GM18951 (cell line): ENCODE measurements around the gene LENG1.
A peak's percentile ranks its signal among the peaks of the same experiment; 100 is the strongest.

Experiments used
- POLR2A ChIP-seq: IDR thresholded peaks from 4 replicates; pipeline ENCODE4 v1.6.1; 2011; ENCODE audit warnings: mild to moderate bottlenecking; ENCODE audit not compliant: insufficient read length, insufficient read depth; ENCODE audit errors: extremely low read depth
- in situ Hi-C: fragments of 300-500 bp; cut with MboI; formaldehyde crosslinking; loops from one replicate; pipeline ENCODE4 v1.12.0; 2022; ENCODE audit warnings: low sequenced_read_pairs, mixed read lengths, inconsistent platforms; ENCODE audit not compliant: unreplicated experiment

The LENG1 gene

DNA sequence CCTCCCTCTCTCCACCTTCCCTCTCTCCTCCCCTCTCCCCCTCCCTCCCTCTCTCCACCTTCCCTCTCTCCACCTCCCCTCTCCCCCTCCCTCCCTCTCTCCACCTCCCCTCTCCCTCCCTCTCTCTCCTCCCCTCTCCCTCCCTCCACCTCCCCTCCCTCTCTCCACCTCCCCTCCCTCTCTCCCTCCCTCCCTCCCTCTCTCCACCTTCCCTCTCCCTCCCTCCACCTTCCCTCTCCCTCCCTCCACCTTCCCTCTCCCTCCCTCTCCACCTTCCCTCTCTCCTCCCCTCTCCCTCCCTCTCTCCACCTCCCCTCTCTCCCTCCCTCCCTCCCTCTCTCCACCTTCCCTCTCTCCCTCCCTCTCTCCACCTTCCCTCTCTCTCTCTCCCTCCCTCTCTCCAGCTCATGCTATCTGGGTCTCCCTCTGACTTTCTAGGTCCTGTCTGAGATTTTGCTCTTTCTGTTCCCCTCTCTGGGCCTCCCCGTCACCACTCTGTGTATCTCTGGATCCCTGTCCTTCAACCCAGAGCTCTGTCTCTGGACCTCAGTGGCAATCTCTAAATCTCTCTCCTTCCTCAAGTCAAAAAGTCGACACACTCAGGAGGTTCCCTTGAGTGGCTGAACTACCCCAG is 25.4 kb downstream of the LENG1 start:
- TF ChIP-seq POLR2A, result no peak
- in situ Hi-C loops, result no loop called here

DNA sequence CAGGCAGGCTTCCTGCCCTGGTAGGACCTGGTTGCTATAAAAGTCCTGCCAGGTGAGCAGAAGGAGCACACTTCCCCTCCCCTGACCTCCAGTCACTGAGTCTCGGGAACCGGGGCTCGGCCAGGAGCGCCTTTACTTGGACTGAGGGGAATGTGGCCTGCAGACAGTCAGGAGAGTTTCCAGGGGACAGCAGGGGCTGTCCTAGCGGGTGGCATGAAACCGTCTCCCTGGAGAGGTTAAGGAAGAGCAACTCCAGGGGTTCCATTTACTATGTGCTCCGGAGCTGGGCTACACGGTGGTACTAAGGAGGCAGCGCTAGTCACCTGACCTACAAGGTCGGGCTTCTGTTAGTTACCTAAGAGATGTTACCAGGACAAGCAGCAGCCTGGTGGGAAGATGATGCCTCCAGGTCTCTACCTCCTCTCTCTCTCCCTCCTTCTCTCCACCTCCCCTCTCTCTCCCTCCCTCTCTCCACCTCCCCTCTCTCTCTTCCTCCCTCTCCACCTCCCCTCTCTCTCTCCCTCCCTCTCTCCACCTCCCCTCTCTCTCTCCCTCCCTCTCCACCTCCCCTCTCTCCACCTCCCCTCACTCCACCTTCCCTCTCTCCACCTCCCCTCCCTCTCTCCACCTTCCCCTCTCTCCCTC is 26.1 kb downstream of the LENG1 start:
- no peak for TF ChIP-seq POLR2A
- in situ Hi-C loops, result no loop called here

DNA sequence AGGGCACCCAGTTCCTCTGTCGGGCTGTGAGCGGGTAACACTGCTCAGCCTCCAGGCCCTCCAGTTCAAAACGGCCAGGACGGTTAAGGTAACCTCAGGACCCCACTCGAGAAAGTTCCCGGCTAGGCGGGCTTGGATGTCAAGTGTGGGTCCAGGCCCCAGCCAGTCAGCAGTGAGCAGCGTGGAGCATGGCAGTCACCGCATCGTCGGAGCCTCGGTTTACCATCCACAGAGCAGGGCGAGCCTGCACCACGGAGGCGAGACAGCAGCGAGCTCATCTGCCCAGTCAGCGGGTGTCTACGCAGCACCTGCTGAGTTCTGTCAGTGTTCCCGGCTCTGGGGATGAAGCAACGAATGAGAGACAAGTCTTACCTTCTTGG is 29.9 kb downstream of the LENG1 start:
- in situ Hi-C loops, result no loop called here
- no peak for TF ChIP-seq POLR2A

DNA sequence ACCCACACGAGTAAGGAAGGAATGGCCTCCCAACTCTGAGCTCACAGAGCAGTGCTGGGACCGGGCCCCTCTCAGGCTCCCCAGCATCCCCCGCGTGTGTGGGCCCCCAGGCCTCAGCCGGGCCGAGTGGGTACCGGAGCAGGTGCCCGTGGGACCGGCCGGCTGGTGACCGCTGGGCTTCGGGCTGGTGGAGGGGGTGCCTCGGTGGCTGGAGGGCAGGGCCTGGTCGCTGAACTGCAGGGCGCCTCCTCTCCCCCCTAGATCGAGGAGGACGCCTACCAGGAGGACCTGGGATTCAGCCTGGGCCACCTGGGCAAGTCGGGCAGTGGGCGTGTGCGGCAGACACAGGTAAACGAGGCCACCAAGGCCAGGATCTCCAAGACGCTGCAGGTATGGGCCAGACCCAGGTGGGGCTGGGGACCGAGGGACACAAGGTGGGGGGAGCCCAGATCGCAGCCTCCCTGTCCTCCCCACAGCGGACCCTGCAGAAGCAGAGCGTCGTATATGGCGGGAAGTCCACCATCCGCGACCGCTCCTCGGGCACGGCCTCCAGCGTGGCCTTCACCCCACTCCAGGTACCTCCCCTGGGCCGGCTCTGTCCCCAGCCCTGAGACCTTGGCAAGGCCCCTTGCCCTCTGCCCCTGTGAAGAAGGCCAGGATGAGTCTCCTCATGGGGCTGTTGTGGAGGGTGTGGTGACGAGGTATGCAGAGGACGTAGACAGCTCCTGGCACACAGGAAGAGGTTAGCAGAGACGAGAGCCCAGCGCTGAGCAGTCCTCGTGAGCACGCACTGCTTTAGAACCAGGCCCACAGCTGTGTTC is 30.5 kb downstream of the LENG1 start:
- TF ChIP-seq POLR2A, result no peak
- in situ Hi-C loops, result no loop called here

DNA sequence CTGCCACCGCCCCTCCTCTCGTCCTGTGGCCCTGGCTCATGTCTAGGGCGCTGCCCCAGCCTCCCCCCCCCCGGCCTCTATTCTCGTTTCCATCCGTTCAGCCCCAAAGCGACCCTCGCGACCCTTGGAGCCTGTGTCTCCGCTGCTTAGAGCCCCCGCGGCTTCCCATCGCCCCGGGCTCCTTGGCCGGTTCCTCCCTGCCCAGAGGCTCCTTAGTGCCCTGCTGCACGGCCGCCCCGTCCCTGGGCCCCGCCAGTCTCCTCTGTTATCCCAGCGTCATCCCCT is 31.1 kb downstream of the LENG1 start:
- no peak for TF ChIP-seq POLR2A
- in situ Hi-C loops, result no loop called here

DNA sequence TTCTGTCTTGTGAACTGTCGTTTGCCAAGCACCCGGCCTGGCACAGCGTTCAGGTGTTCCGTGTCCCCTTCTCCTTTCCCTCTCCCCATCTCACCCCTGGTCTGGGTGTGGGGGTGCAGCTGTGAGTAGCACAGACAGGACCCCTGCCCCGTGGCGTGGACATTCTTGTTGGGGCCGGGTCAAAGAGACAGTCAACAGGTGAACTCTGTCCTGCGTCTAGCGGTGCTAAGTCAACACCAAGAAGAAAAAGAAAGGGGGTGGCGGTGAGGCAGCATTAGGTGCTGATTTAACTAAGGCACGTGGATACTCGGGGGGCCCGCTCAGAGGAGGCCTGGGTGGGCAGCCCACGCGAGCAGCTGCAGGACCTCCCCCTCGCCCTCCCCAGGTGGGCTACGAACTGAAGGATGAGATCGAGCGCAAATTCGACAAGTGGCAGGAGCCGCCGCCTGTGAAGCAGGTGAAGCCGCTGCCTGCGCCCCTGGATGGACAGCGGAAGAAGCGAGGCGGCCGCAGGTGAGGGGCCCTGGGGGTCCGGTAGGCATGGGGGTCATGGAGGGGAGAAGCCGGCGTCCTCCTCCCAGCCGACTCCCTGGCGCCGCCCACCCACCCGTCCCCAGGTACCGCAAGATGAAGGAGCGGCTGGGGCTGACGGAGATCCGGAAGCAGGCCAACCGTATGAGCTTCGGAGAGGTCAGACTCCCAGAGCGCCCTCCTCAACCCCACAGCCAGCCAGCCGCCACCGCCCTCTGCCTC is 31.7 kb downstream of the LENG1 start:
- in situ Hi-C loops, result no loop called here
- no peak for TF ChIP-seq POLR2A

DNA sequence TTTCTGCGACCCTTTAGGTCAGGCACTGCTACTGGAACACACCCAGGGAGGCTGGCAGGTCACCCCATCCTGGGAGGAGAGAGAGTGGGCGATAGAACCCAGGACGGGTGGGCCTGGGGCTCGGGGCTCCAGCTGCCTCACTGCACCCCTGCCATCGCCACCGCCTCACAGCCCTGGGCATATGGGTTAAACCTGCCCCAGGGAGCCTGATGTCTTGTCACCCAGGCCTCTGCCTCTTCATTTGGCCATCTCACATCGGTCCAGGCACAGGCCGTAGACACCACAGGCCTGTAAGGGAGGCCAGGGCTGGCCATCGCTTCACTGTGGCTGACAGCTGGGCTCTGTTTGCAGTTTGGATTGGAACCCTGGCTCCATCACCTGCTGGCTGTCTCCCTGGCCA is 33.8 kb downstream of the LENG1 start:
- TF ChIP-seq POLR2A, result no peak
- in situ Hi-C loops, result no loop called here

DNA sequence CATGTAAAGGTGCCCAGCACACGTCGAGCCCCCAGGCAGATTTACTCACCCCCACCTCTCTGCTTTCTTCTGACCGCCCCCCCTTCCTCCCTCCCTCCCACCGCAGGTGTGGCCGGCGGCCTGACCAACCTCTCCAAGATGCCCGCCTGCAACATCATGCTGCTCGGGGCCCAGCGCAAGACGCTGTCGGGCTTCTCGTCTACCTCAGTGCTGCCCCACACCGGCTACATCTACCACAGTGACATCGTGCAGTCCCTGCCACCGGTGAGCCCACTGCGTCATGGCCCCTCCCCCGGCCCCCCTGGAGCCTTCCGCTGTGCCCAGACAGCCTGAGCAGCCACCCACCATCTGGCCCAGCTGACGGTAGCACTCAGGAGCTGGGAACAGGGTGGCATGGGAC is 35.1 kb downstream of the LENG1 start:
- TF ChIP-seq POLR2A, result no peak
- in situ Hi-C loops, result no loop called here

DNA sequence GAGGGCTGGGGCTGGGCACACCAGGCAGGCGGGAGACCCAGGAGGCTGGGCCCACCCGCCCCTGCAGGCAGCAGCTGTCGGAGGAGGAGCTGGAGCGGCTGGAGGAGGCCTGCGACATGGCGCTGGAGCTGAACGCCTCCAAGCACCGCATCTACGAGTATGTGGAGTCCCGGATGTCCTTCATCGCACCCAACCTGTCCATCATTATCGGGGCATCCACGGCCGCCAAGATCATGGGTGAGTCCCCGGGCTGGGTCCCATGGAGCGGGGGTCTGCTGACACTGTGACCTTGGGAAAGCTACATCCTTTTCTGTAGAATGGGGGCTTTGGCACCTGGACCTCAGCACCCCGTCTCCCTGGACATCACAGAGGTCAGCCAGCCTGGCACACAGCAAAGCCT is 35.8 kb downstream of the LENG1 start:
- in situ Hi-C loops, result no loop called here
- no peak for TF ChIP-seq POLR2A

DNA sequence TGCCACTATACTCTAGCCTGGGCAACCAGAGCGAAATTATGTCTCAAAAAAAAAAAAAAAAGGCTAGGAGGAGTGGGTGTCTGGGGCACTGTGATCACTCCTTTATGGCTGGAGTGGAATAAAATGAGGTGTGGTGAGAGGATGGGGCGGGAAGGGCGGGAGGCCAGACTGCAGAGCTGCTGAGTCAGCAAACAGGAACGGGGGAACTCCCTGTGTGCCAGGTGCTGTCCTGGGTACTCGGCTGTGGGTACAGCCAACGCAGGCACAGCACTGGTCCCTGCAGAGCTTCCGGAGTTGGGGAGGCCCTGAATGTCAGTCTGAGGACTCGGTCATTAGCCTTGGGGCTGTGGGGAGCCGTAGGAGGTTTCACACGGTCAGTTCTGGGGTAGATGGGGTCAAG is 38.3 kb downstream of the LENG1 start:
- in situ Hi-C loops, result no loop called here
- no peak for TF ChIP-seq POLR2A

DNA sequence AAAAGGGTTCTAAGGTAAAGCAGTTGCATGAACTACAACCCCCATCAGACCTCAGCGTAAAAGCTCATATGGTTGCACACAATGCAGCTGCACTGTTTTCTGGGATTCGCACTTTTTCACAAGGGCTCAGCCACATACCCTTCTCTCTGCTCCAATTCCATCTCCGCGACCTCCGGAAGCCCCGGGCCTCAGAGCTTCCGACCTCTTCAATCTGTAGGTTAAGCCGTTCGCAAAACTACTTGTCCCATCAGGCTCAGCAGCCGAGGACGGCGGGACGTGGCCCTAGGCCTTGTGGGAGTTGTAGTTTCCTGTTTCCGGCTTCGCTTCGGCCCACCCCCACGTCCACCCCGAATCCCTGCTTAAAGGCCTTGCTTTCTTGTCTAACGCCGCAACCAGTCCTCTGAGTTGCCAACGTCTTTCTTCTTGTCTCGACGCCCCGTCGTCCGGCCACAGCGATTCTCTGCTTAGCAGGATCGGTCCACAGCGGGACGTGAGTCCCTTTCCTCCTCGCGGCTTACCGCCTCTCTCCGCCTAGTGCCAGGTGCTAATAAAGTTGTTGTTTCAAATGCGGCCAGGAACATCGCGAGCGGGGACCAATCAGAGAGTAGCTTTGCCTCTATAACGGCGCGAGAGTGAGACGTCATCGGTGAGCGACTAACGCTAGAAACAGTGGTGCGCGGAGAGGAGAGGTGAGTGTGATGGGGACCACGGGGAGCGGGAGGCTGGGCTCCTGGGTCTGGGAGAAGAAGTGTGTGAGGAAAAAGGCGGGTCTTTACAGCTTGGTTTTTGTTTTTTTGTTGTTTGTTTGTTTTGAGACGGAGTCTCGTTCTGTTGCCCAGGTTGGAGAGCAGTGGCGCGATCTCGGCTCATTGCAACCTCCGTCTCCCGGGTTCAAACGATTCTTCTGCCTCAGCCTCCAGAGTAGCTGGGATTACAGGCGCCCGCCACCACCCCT is 44.1 kb downstream of the LENG1 start, which contains the start of the genes PRPF31 and TFPT:
PRPF31 (plus strand) TSS at position 646 of the 955 bp plus-strand sequence. CDS start 2,525 bp downstream, outside the sequence.
TFPT (minus strand) TSS at position 549 of the 955 bp plus-strand sequence; CDS start at position 161, 388 bp downstream.
- peak; percentile 64 for TF ChIP-seq POLR2A
- in situ Hi-C loops, result no loop called here

DNA sequence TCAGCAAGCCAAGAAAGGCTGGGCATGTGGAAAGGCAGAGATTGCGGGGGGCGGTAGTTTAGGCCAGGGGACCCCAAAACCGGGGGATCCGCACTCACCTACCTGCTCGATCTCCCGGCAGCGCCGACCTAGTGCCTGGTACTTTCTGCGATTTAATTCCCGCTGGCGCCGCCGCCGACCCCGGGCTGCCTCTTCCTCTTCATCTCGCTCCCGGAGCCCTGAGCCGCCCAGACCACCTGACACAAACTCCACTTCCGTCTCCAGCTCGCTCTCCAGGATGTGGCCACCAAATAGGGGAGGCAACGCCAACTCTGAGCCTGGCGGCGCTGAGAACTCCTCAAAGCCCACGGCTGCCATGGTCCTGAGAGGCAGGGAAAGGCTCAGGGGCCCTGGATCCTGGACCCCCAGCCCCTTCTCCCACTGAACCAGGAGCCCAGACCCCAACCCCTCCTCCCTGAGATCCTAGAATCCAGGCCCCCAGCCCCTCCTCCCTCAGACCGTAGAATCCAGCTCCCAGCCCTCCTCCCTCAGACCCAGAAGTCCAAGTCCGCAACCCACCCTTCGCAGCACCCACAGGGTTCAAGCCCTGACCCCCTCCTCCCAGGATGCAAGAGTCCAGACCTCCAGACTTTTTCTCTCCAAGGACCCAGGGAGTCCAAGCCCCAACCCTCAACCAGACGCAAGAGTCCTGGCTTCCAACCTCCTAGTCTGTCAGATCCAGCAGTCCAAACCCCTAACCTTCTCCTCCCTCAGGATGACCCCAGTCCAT is 45.0 kb downstream of the LENG1 start:
- in situ Hi-C loops, result no loop called here
- TF ChIP-seq POLR2A, result peak; percentile 51

DNA sequence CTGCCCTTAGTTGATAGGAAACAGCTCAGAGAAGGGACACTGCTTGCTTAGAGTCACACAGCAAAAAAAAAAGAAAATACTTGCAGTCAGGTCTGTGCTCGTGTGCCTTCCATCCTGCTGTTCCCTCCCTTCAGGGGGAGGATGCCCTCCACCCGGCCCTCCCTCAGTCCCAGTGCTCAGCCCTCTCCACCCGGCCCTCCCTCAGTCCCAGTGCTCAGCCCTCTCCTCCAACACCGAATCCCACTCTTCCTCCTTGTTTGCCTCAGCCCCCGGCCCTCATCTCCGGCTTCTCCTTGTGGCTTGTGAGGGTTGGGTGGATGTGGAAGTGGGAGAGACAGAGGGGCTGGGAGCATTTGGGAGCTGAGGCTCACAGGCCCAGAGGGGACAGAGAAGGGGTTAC is 49.9 kb downstream of the LENG1 start:
- peak; percentile 30 for TF ChIP-seq POLR2A
- in situ Hi-C loops, result no loop called here
